Subcutaneous adipose tissue (tissue), 4 donors: ENCODE measurements around the gene CRMP1. TPM values are rescaled to one million over a fixed set of nuclear protein-coding genes. Genes with fewer than 3 reads are reported as not detected.

Experiments
- total RNA-seq, 4 donors: library from RNA; depleted of rRNA; stranded (reverse); fragments of >200 nt; gene quantifications; one replicate each; pipeline ENCODE4 v1.1.0, GENCODE V29; 2016
- TF ChIP-seq, protein P1 (sequence below): fragments of 450-650 bp; IDR thresholded peaks from one replicate; pipeline ENCODE4 v1.5.1; 2016; ENCODE audit warnings: low read depth, mild to moderate bottlenecking, control low read depth, antibody characterized with exemption, moderate library complexity

The CRMP1 gene
- total RNA-seq, 4 donors from 2014 or later: not detected

DNA sequence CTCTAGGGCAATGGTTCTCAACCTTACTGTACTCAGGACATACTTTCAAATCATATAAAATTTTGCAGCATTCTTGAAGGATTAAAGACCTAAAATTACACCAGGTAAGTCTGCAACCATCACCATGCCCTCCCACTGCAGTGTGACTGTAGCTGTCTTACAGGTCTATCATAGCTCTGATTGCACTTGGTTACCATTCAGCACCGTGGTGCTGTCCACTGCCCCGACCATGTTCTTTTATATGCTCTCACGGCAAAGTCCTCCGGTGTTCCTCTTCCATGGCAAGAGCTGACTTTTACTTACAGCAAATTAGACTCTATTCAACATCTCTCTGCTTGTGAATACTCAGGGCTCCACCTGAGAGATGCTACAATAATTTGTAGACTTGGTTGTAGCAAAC is 11.5 kb downstream of the CRMP1 start:
- TF ChIP-seq, protein P1, sequence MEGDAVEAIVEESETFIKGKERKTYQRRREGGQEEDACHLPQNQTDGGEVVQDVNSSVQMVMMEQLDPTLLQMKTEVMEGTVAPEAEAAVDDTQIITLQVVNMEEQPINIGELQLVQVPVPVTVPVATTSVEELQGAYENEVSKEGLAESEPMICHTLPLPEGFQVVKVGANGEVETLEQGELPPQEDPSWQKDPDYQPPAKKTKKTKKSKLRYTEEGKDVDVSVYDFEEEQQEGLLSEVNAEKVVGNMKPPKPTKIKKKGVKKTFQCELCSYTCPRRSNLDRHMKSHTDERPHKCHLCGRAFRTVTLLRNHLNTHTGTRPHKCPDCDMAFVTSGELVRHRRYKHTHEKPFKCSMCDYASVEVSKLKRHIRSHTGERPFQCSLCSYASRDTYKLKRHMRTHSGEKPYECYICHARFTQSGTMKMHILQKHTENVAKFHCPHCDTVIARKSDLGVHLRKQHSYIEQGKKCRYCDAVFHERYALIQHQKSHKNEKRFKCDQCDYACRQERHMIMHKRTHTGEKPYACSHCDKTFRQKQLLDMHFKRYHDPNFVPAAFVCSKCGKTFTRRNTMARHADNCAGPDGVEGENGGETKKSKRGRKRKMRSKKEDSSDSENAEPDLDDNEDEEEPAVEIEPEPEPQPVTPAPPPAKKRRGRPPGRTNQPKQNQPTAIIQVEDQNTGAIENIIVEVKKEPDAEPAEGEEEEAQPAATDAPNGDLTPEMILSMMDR: no peak

DNA sequence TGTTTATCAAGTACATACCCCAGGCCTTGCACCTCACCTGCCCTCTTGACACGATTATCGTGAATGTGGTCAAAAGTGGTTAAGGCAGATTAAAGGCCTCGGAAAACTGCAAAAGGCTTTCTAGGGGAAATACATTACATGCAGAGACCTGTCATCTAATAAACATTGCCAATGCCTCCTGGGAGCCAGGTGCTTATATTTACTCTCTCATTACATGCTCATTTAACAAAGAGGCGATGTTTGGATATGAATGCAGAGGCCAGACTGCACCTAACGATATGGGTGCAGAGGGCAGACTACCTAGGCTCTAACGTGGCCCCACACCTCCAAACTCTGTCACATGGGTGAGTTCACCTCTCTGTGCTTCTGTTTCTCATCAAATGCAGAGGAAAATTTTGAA is 14.5 kb downstream of the CRMP1 start:
- TF ChIP-seq, protein P1: no peak

DNA sequence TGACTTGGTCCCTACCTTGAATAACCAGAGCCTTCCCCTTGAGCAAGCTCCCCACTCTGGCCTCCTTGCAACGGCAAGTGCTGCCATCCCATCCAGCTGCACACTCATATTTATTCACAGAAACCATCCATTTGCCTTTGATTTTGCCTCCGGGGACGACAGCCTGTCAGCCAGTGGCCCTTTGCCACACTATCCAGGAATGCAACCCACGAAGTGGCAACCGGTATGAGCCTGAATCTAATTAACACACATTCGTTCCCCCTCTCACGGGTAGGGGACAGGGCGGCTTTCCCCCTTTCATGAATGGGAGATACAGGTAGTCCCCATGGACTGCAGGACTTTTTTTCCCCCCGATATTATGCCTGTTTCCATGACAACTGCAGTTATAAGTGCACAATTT is 15.5 kb downstream of the CRMP1 start:
- TF ChIP-seq, protein P1: no peak

DNA sequence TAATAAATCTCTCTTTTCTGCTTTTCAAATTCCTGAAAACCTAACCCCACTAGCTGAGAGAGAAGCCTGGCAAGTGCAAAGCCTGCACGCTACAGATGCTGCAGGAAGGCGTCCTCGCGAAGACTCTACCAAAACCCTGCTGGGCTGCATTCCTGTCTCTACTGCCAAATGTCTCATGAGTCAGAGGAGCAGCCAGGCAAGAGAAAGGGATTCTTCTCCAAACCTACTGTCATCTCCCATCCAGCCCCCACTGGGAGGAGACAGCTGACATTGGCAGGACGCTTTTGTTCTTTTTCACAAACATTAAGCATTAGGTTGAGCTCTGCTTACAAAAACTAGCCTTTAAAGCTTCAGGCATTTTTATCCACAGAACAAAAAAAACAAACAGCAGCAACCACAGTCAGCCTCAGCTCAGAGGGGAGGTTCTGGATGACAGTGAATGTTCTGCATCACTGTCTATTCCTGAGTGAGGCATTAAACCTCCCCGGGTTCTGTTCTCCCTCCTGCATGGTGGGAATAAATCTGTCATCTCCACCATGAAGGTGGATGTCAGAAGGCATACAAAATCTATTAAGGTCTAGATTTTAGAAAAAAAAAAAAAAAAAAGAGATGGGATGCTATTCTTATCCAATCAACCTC is 18.0 kb downstream of the CRMP1 start:
- TF ChIP-seq, protein P1: no peak

DNA sequence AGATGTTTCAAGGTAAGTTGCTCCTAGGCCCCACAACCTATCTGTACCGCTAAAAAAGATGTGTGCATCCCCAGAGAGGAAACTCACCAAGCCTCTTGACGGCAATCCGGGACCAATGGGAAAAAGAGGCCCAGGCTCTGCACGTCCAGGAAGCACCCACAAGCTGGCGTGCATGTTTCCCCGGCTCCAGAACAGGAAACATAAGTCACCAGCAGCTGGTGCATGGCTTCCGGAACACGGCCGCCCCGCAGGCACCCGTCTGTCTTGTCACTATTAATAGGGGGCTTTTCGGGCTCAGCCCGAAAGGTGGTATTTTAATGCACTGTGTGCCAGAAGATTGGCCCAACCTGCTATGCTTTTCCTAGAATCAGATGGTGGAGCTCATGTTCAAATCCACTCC is 22.2 kb downstream of the CRMP1 start:
- TF ChIP-seq, protein P1: no peak

DNA sequence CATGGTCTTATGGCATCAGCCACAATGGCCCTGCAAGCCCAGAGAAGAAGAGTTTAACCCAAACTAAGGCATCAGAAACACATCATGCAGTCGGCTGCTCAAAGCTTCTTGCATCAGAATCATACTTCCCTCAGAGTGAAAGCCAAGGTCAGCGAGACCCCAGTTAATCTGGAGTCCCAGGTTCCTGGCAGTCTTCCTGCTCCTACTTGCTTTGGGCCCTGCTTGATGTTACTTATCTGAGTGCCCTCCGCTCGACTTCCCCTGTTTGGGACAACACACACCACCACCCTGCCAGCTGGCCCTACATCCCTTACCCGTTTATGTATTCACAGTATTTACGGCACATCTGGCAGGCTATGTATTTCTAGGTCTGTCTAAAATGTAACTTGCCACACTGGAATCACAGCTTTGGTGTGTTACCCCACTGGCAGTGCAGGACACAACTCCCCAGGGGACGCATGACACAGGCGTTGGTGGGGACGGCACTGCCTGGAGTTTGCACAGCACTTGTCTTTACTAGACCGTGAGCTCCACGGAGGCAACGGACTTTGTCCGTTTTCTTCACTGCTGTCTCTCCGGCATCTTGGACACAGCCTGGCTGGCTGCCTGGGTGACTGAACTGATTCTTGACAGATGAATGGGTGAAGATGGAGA is 22.8 kb downstream of the CRMP1 start:
- TF ChIP-seq, protein P1: no peak

DNA sequence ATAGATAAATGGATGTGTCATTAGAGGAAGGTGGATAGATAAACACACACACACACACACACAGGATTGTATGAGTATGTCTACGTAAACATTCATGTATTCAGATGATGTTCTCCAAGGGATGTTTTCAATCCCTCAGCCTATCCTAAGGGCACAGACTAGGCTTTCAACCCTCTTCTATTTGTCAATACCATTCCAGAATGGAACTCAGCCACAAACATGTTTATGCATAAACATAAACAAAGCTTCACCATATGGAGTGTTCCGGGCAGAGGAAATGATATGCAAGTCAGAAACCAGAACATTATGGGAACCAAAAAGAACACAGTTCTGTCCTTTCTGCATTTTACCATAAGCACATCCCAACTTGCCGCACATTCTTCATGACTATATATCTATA is 25.0 kb downstream of the CRMP1 start:
- TF ChIP-seq, protein P1: no peak
